ENCODE results near the gene NAA15.

The NAA15 gene

GRCh38 chr4:139278912-139279759 lies 22.2 kb upstream of the NAA15 start:
- peak overlapping the region; percentile 28 for H3K4me3 ChIP-seq (ENCODE audit: low read depth, low read length)

DNA sequence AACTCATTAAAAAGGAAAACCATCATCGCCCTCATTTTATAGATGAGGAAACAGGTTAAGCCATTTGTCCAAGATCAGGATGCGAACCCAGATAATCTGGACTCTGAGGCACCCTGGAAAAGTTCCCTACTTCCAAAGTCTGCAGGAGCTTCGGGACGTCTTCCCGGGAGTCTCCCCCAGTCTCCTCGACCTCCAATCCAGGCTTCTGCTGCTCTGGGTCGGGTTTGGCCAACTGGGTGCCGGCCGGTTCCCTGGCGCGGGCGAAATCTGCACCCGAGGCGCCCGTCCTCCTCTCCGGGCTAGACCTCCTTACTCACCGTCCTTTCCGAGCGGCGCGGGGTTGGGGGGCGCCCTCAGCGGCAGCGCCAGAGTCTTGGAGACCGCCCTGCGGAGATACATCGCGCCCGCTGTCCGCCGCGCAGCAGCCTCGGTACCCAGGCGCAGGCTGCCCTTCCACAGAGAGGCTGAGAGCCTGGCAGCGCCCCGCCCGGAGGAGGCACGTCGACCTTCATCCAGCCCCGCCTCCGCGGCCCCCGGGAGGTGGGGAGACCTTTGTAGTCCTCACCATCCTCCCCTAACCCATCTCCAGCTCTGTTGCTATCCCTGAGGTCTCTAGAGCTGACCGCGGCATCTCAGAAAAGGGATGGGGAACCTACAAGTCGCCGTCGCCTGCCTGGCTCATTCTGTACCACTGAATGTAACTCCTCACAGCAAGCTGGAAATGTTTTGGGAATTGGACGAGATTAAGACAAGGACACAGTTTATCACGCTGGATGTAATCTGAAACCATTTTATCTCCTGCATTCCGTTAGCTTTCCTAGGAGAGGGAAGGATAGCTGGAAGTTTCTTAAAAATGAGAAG lies 21.3 kb upstream of the NAA15 start, which contains the start of gene MGARP:
MGARP (minus strand) TSS at position 466 of the 861 bp plus-strand sequence; CDS start at position 399, 67 bp downstream.
- TF ChIP-seq, protein P1, sequence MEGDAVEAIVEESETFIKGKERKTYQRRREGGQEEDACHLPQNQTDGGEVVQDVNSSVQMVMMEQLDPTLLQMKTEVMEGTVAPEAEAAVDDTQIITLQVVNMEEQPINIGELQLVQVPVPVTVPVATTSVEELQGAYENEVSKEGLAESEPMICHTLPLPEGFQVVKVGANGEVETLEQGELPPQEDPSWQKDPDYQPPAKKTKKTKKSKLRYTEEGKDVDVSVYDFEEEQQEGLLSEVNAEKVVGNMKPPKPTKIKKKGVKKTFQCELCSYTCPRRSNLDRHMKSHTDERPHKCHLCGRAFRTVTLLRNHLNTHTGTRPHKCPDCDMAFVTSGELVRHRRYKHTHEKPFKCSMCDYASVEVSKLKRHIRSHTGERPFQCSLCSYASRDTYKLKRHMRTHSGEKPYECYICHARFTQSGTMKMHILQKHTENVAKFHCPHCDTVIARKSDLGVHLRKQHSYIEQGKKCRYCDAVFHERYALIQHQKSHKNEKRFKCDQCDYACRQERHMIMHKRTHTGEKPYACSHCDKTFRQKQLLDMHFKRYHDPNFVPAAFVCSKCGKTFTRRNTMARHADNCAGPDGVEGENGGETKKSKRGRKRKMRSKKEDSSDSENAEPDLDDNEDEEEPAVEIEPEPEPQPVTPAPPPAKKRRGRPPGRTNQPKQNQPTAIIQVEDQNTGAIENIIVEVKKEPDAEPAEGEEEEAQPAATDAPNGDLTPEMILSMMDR (IDR thresholded peaks at IDR 0.05; ENCODE audit: borderline replicate concordance, insufficient read depth, low read depth, low read length) = no peak
- peak within 1 kb of the TSS; percentile 28 for H3K4me3 ChIP-seq (ENCODE audit: low read depth, low read length)

More at GRCh38 chr4:139278912-139279759, 22.2 kb upstream of the NAA15 start:
- TF ChIP-seq, protein P1 (IDR thresholded peaks at IDR 0.05; ENCODE audit: borderline replicate concordance, insufficient read depth, low read depth, low read length) = no peak

DNA sequence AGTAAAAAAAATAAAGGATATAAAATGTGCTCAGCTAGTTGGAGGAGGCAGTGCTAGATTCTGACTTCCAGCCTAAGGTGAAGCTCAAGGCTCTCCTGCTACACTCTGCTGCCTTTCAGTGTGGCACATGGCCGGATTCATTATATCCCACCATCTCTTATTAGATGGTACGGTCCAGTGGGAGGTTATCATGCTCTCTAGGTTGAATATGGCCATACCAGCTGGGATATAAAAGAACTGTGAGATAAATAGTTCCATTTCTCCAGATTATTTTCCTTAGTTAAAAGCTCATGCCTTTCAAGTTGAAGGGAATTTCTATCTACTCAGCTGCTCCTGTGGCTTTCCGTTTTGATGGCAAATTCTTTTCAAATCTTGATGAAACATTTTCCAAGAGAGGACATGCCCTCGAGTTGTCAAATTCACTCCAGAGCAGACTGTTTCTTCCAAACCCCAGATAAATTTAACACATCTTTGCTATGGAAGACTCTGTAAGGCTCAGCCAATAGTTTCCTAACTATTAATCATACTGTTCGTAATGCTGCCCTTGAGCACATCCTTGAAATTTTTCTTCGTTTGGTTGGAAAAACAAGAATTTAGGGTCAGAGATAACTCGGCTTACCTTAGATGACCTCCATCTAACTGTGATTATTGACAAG lies 19.1 kb upstream of the NAA15 start:
- TF ChIP-seq, protein P1 (IDR thresholded peaks at IDR 0.05; ENCODE audit: borderline replicate concordance, insufficient read depth, low read depth, low read length) = no peak

GRCh38 chr4:139282721-139283075 lies 18.6 kb upstream of the NAA15 start:
- H3K4me3 ChIP-seq (ENCODE audit: low read depth, low read length) = no peak overlapping the region

More for the DNA sequence above, 19.1 kb upstream of the NAA15 start:
- no peak overlapping the region for H3K4me3 ChIP-seq (ENCODE audit: low read depth, low read length)

DNA sequence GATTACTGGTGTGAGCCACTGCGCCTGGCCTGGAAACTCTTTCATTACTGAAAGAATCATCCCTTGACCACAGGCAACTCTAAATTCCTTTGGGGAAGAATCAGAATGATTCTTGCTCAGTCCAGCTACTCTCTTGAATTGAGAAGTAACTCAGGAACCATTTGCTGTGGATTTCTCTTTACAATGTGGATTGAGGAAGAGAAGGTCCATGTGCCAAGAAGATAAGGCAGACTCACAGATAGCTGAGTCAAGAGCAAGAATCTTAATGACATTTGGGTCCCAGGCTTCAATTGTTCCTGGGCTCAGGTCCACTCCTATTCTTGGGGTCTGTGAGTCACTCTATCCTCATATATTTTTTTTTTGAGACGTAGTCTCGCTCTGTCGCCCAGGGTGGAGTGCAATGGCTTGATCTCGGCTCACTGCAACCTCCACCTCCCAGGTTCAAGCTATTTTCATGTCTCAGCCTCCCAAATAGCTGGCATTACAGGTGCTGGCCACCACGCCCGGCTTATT lies 15.1 kb upstream of the NAA15 start:
- H3K4me3 ChIP-seq (ENCODE audit: low read depth, low read length) = no peak overlapping the region
- TF ChIP-seq, protein P1 (IDR thresholded peaks at IDR 0.05; ENCODE audit: borderline replicate concordance, insufficient read depth, low read depth, low read length) = no peak

More at GRCh38 chr4:139282721-139283075, 18.6 kb upstream of the NAA15 start:
- TF ChIP-seq, protein P1 (IDR thresholded peaks at IDR 0.05; ENCODE audit: borderline replicate concordance, insufficient read depth, low read depth, low read length) = no peak

GRCh38 chr4:139295206-139295941 lies 5.9 kb upstream of the NAA15 start:
- peak overlapping the region; percentile 87 for H3K4me3 ChIP-seq (ENCODE audit: low read depth, low read length)
- TF ChIP-seq, protein P1 (IDR thresholded peaks at IDR 0.05; ENCODE audit: borderline replicate concordance, insufficient read depth, low read depth, low read length) = peak; percentile 95

All from GM12875 (cell line).